Measurements from ENCODE around the gene CCZ1B.
"Not testable (repeated sequence)": the region's sequence is repeated elsewhere in the genome, so short reads cannot be mapped to it uniquely, and the experiment has no call there.

CCZ1B gene

DNA sequence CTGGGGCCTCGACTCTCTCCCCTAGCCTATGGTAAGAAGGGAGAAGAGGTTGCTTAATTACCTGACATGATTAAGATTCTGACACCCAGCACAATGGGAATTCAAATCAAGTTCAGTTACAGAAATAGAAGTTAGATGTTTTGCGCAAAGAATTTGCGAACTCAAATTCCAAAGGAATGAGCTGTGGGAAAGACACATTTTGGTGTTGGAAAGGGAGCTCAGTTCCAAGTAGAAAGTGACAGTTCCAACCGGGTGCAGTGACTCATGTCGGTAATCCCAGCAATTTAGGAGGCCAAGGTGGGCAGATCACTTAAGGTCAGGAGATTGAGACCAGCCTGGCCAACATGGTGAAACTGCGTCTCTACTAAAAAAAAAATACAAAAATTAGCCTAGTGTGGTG is 4.0 kb upstream of the CCZ1B start:
- DNase-seq = not testable (repeated sequence)

DNA sequence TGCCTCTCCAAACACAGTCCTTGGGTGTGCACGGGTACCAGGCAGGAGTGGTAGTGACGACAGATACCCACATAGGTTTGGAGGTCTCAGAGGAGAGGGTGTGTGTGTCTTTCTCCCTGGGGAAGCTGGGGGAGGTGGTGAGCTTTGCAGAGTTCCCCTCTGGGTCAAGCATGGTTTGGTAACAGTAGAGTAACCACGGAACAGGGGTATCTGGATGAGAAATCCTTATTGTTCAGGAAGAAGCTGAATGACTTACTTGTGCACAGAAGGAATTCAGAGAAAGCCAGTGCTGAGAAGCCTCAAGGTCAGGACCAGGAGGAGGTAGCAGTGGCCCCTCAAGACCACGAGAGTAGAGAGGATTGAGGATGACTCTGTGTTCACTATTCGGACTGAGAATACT is 3.5 kb upstream of the CCZ1B start:
- DNase-seq = not testable (repeated sequence)

DNA sequence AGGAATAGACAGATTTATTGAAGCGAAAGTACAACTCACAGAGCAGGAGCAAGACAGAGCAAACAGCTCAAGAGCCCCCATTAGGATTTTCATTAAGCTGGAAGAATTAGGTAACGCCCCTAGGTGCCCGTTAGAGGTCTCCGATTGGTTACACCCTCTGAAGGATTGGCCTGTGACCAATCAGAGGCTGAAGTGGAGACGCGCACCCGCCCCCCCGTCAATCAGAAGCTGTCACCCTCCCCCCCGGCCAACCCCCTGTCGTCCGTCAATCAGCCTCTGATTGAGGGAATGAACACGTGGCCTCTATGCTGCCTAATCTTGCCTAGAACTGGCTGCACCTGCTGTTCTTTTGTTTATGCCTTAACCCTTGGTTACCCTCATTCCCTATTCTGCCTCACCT is 1.1 kb upstream of the CCZ1B start:
- not testable (repeated sequence) for DNase-seq

DNA sequence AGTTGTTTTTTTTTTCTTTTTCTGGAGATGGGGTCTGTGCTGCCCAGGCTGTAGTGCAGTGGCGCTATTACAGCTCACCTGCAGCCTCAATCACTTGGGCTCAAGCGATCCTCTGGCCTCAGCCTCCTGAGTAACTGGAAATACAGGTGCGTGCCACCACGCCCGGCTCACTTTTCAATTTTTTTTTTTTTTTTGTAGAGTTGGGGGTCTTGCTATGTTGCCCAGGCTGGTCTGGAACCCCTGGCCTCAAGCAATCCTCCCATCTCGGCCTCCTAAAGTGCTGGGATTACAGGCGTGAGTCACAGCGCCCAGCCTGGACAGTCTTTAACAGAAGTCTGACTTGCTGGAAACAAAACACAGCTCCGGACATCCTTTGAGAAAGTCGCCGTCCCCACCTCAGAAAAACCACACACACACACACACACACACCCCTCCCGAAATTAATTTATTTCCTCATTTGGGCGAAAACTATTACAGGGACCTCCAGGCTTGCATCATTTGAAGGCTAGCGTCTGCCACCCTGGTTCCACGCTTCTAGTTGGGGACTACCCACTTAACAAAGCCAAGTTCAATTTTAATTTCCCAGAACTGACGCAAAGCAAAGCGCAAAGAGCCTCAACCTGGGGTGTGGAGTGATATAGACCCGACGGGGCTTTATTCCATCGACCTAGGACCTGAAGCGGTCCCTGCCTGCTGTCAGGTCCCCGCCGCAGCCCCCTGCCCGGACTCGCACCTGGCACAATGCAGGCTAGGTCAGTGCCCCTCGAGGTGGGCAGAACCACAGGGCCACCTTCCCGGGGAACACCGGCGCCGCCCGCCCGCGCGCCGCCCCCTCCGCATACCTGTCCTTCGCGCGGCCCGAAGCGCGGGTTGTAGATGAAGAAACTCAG is 594 bp downstream of the CCZ1B start:
- not testable (repeated sequence) for DNase-seq

DNA sequence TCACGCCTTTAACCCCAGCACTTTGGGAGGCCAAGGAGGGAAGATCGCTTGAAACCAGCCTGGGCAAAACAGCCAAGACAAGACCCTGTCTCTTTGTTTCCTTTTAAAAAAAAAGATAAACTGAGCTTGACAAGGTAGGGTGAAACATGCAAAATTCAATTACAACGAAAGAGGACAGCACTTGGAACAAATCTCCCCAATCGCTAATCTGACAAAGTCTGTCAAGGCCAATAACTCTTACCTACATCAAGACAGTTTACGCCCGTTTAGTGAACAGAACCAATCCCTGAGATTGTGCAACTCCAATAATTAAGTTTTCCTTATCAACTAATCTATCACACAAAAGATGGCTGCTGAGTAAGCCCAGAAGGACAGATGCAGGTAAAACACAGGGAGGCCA is 4.5 kb downstream of the CCZ1B start:
- not testable (repeated sequence) for DNase-seq

DNA sequence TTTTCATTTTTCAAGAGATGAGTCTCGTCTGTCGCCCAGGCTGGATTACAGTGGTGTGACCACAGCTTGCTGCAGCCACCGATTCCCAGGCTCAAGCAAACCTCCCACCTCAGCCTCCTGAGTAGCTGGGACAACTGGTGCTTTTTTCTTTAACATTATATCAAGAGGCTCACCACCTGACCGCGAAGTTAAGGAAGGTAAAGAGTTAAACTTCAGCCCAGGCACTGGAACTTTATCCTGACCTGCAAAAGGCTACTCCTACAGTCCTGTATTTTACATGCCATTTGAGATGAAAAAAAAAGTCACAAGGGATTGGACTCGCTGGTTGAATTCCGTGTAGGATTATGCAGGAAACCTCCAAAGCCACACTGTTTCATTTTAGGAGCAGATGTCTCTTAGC is 10.6 kb downstream of the CCZ1B start:
- DNase-seq = not testable (repeated sequence)

DNA sequence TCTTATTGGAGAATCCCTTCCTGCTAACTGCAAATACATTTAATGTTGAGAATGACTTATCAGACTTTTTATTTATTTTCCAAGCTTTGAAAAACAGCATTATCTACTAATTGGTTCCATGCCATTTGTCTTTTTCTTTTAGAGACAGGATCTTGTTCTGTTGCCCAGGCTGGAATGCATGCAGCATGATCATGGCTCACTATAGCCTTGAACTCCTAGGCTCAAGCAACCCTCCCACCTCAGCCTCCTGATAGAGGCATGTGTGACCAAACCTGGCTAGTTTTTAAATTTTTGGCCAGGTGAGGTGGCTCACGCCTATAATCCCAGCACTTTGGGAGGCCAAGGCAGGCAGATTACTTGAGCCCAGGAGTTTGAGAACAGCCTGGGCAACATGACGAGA is 13.1 kb downstream of the CCZ1B start:
- DNase-seq = not testable (repeated sequence)

DNA sequence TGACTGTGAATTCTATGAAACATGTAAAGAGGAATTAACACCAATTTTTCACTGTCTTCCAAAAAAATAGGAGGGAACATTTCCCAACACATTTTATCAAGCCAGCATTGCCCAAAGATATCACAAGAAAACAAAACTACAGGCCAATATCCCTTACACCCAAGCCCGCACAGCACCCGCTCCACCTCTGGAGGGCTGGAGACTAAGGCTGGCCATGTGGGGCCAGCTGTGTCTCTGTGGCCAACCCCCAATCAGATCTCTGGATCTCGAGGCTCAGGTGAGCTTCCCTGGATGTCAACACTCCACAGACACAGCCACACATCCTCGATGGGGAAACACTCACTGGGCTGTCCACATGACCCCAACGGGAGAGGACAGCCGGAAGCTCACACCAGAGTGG is 18.1 kb downstream of the CCZ1B start:
- not testable (repeated sequence) for DNase-seq

DNA sequence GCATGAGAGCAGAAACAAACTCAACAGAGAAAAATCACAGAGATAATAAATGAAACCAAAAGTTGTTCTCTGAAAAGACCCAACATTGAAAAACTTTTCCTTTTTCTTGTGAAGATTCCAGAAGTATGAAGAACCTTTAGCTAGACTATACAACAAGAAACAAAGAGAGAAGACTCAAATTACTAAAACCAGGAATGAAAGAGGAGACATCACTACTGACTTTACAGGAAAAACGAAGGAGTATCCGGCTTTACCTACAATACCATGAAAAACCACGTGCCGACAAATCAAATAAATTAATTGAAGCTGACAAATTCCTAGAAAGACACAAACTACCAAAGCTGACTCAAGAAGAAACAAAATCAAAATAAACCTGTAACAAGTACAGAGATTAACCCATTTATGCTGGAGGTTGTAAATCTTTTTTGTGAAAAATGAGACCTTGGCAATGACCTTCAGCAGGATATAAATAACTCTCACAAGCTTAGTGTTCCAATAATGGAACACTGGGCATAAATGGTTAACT is 18.6 kb downstream of the CCZ1B start:
- DNase-seq = not testable (repeated sequence)

DNA sequence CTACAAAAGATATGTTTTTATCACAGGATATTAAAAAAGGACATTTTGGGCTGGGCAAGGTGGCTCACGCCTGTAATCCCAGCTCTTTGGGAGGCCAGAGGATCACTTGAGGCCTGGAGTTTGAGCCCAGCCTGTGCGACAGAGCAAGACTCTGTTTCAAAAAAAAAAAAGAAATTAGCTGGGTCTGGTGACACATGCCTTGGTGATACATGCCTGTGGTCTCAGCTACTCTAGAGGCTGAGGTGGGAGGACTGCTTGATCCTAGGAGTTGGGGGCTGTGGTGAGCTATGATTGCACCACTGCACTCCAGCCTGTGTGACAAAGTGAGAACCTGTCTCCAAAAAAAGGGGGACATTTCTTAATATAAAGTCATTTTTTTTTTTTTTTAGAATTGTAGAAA is 25.7 kb downstream of the CCZ1B start:
- not testable (repeated sequence) for DNase-seq

DNA sequence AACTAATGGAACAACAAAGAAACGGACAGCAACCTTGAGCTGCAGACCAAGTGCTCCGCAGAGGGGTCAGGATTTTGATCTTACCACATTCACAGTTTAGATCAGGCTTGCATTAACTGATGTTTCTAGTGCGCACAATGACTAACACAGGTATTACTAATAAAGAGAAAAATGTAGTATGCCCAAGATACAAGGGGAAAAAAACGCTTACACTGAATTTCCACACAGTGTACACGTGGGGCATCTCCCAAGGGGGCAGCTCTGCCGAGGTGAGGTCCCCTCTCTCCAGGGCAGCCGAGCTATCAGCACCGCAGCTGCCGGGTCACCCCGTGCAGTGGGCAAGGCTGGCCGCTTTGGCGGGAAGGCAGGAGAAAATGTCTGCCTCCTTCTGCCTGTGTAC is 26.2 kb downstream of the CCZ1B start:
- DNase-seq = not testable (repeated sequence)

DNA sequence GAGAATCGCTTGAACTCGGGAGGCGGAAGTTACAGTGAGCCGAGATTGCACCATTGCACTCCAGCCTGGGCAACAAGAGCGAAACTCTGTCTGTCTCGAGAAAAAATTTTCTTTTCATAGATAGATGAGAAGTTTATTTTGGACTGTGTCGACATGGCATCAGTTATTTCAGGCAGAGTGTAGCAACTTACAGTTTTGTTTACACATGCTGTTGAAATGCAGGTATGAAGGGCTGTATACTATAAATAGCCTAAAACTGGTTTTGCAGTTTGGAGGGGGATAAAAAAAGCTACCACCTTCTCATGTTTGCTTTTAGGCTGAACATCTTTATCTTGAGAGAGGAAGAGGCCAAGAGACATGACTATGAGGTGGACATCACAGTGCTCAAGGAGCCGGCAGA is 28.0 kb downstream of the CCZ1B start:
- not testable (repeated sequence) for DNase-seq

DNA sequence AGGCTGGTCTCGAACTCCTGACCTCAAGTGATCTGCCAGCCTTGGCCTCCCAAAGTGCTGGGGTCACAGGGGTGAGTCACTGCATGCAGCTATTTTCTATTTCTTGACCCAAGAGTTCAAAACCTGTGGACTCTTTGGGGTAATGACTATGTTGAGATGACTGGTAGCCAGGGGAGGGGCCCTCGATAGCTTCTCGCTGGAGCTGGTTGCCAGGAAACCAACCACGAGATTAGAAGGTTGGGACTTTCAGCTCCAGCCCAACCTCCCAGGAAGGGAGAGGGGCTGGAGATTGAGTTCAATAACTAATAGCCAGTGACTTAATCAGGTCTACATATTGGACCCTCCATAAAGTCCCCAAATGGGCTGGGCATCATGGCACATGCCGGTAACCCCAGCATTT is 28.9 kb downstream of the CCZ1B start:
- DNase-seq = not testable (repeated sequence)

DNA sequence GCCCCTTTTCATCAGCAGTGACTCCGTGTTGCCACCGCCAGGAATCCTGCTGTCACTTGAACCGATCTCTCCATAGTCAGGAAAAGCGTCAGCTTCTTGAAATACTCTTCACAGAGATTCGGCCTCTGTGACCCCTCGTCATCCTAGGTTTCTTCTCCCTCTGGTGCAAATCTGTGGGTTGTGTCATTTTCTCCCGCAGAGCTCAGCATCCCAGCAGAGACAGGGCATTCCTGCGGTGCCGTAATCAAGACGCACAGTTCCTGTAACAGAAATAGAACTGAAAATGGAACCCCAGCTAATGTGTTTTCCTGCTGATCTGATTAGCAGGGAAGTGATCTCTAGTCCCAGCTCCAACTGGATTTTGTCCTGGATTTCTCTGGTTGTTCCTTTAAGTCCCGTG is 31.8 kb downstream of the CCZ1B start:
- not testable (repeated sequence) for DNase-seq

DNA sequence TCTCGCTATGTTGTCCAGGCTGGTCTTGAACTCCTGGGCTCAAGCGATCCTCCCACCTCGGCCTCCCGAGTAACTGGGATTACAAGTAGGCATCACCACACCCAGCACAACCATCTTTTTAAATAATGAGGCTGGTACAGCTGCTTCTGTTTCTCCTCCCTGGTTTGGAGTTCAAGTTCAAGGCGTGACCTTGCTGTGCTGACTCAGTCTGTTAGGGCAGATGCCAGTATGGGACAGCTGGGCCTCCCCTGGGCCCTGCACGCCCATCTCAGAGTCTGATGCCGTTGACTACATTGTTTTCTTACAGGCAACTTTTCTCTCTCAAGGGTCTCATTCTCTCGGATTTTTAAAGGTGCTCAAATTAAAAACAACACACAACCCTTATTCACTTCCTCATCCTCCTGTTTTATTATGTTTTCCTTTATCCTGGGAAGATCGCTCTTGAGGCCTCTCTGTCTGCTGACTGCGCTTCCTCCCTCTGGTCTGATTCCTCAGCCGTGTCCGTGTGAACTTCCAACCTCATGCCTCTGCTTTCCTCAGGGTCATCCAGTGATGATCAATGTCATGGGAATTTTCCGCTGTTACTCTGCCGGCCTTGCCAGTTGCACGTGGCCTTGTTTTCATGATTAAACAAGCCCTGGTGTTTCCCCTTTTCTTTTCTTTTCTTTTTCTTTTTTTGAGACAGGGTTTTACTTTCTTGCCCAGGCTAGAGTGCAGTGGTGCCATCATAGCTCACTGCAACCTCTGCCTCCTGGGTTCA is 33.8 kb downstream of the CCZ1B start:
- DNase-seq = not testable (repeated sequence)

DNA sequence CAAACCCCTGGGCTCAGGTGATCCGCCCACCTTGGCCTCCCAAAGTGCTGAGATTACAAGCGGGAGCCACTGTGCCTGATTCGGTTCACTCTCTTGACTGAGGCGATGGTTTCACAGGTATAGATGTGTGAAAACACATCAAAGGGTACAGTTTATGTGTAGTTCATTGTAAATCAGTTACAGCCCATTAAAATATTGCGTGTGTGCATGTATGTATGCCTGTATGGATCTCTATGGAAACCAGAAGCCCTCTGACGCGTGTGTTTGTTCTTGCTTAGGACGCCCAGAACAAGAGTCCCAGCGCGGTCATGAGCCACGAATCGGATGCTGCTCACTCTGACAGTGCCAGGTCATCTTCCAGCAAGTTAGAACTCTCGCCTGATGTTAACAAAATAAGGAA is 36.7 kb downstream of the CCZ1B start:
- not testable (repeated sequence) for DNase-seq

DNA sequence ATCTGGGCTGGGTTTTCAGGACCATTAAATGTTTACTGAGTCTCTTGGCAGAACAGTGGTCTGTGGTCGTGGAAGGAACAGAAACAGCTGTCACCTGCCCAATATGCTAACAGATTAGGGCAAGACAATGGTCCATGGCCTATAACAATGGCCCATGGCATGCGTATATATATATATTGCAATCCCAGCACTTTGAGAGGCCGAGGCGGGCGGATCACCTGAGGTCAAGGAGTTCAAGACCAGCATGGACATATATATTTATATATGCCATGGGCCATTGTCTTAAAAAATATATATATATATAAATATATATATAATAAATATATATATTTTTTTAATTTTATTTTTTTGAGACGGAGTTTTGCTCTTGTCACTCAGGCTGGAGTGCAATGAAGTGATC is 44.5 kb downstream of the CCZ1B start:
- DNase-seq = not testable (repeated sequence)

DNA sequence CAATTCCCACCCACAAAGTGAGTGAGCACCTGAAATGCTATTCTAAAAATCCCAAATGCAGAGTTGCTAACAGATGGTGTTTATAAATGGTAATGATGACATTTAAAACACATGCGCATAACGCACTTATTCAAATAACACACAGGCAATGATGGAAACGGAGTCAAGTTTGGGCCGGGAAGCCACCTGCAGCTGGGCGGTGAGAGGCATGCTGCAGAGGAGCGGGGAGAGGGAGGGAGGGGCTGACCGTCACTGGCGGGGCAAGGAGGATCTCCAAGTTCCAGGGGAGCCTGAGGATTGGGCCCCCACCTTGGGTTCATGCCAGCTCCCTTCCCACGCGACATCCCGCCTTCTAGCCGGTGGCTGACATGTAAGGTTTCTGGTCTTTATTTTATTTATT is 64.9 kb downstream of the CCZ1B start:
- DNase-seq = not testable (repeated sequence)

DNA sequence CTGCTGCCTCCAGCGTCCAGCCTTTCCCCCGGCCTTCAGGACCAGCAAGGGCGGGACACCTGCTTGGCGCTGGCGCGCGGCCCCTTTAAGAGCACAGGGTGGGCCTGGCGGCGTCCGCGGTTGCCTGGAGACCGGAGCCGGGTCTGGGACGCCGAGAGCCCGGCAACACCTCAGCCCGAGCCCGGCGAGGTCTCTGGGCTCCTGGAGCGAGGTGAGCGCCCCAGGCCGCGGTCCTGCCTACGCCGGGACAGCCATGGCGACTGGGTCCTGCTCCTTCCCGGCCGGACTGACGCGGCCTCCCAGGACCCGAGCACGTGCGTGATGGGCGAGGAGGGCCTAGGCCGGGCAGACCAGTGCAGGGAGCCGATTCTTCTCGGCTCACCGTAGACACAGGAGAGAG is 72.1 kb downstream of the CCZ1B start, which contains the start of gene RSPH10B2:
Gene RSPH10B2, plus strand, starts transcription at position 140 of the 400 bp plus-strand sequence. CDS start 3,575 bp downstream, outside the sequence.
- not testable (repeated sequence) for DNase-seq

DNA sequence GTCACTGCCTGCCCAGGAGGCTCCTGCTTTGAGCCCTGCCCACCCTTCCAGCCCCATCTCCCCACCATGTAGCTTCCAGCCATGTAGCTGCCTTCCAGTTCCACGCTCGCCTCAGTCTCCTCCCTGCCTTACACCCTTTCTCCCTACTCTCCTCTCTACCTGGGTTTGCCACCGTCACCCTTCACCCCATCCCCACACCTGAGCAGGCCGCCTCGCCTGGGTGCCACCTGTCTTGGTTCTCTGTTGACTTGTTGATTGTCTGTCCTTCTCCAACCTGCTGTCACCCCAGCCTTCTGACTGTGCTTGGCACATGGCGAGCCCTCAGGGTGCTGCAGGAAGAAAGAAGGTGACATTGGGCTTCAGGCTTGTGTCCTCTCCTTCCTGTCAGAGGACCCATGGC is 75.9 kb downstream of the CCZ1B start:
- not testable (repeated sequence) for DNase-seq

DNA sequence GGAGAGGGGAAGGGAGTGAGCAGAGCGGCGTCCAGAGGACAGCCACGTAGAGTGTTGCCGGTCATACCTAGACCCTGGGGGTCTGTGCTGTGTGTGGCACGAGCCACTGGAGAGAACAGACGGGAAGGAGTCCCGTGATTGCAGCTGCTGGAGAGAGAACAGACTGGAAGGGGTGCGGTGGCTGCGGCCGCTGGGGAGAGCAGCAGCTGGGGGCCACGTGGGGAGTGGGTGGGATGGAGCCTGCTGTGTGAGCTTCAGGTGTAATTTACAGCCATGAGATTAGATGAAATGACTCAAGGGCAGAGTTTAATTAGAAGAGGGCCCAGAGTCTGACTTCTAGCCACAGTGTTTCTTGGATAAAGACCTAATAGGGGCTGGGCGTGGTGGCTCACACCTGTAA is 76.7 kb downstream of the CCZ1B start:
- DNase-seq = not testable (repeated sequence)

Data from activated naive CD4-positive, alpha-beta T cell treated with anti-CD3 and anti-CD28 coated beads, Interleukin-2, amount 50 U/mL, for 16 hours (primary cell).